Lung (tissue), 12 donors: ENCODE measurements around the gene VARS1. TPM values are rescaled to one million over a fixed set of nuclear protein-coding genes. Genes with fewer than 3 reads are reported as not detected.

ENCODE experiments used
- ATAC-seq: fragments of 200-7000 bp; cut with Tn5 transposase; one replicate; pipeline ENCODE4 v1.9.1; 2020; ENCODE audit warnings: moderate number of reproducible peaks; ENCODE audit not compliant: insufficient read depth, low FRiP score
- DNase-seq, 3 donors: peaks; one replicate each; pipeline ENCODE4 v3.0.0-alpha.2; 2013 to 2017
- H3K27ac ChIP-seq, 2 donors: one replicate each; pipeline ENCODE4 v1.5.1; 2013; ENCODE audit warnings: mild to moderate bottlenecking in 2 of 2, moderate library complexity in 2 of 2, control low read depth in 1 of 2, inconsistent platforms in 1 of 2, low read depth in 1 of 2, low read length in 1 of 2
- H3K27me3 ChIP-seq, 3 donors: one replicate each; pipeline ENCODE4 v1.5.1; 2013; ENCODE audit warnings: low read length in 2 of 3; ENCODE audit not compliant: control insufficient read depth in 3 of 3, insufficient read depth in 3 of 3
- H3K36me3 ChIP-seq, 4 donors: one replicate each; pipeline ENCODE4 v1.5.1; 2013; ENCODE audit warnings: low read length in 4 of 4, mild to moderate bottlenecking in 1 of 4, moderate library complexity in 1 of 4; ENCODE audit not compliant: control insufficient read depth in 4 of 4, insufficient read depth in 4 of 4
- H3K4me1 ChIP-seq, 5 donors: one replicate each; pipeline ENCODE4 v1.5.1; 2013; ENCODE audit warnings: low read length in 5 of 5, mild to moderate bottlenecking in 2 of 5, moderate library complexity in 1 of 5; ENCODE audit not compliant: control insufficient read depth in 5 of 5, insufficient read depth in 5 of 5
- H3K4me3 ChIP-seq: one replicate; pipeline ENCODE4 v1.5.1; 2013; ENCODE audit warnings: mild to moderate bottlenecking, control low read depth, moderate library complexity
- H3K9ac ChIP-seq, 2 donors: one replicate each; pipeline ENCODE4 v1.5.1; 2013; ENCODE audit warnings: low read length in 2 of 2, control low read depth in 1 of 2; ENCODE audit not compliant: insufficient read depth in 1 of 2
- H3K9me3 ChIP-seq, 4 donors: one replicate each; pipeline ENCODE4 v1.5.1; 2013; ENCODE audit warnings: low read length in 3 of 4, mild to moderate bottlenecking in 1 of 4, moderate library complexity in 1 of 4; ENCODE audit not compliant: control insufficient read depth in 4 of 4, insufficient read depth in 3 of 4
- CTCF ChIP-seq: IDR thresholded peaks from 2 replicates; pipeline ENCODE4 v1.5.1; 2012; ENCODE audit warnings: mild to moderate bottlenecking; ENCODE audit errors: control extremely low read depth, extremely low read depth
- WGBS, 2 donors: extraction: QIAGEN DNeasy Blood & Tissue Kit; methylation state at CpG; one replicate each; pipeline ENCODE4 v1.1.7; 2013; 5-methylcytosine and 5-hydroxymethylcytosine counted together
- polyA plus RNA-seq, 2 donors: library from polyadenylated mRNA; stranded (reverse); fragments of 200-250 nt; gene quantifications; one replicate each; pipeline ENCODE4 v1.2.1, GENCODE V29; 2013
- total RNA-seq, 2 donors: library from RNA; depleted of rRNA in 1 of 2; stranded (reverse); fragments of >200 nt in 1 of 2; gene quantifications; one replicate each; pipeline ENCODE4 v1.2.1, GENCODE V29; 2014 to 2021
- donor health status: control.
- donor health status: control.
- donor health status: Bipolar disorder and iron deficiency.
- donor health status: healthy.
- donor health status: DM: yes; HTN: yes; CAD: no.

VARS1 gene
- total and polyA plus RNA-seq, 4 donors = 32.2 to 95.4 (median 41.0) TPM

GRCh38 chr6:31799781-31800180 lies 4.2 kb upstream of the VARS1 start:
- Histone ChIP-seq H3K9ac (no peak overlapping the region), H3K4me3 (no peak overlapping the region), H3K4me1 (peaks cover 0 to 4% (median 0%) of the 10 kb centered on the region in 5 donors), H3K27ac (no peak overlapping the region), H3K36me3 (peaks cover 0 to 12% (median 5%) of the 10 kb centered on the region in 4 donors), H3K9me3 (no peaks in the 10 kb centered on the region), H3K27me3 (no peaks in the 10 kb centered on the region)
- ATAC-seq (no peak), DNase-seq (no peak)
- TF ChIP-seq CTCF = no peak
- 86 to 96% methylated on average over 12 of the region's 12 CpGs for WGBS, 2 donors

- ATAC-seq (no peak), DNase-seq (peak in 1 of 3 donors; percentile 20)
- Histone ChIP-seq H3K27me3 (no peaks in the 10 kb centered on the region), H3K4me1 (peaks cover 0 to 13% (median 5%) of the 10 kb centered on the region in 5 donors), H3K36me3 (peaks cover 0 to 12% (median 7%) of the 10 kb centered on the region in 4 donors), H3K9ac (no peak overlapping the region), H3K4me3 (no peak overlapping the region), H3K27ac (no peak overlapping the region), H3K9me3 (no peaks in the 10 kb centered on the region)
- no peak for TF ChIP-seq CTCF
- WGBS, 2 donors = 24 to 31% methylated on average over 5 of the region's 5 CpGs
These were observed 2.0 kb upstream of the VARS1 start for GRCh38 chr6:31797588-31797987.

- H3K4me1 ChIP-seq = peaks cover 0 to 13% (median 5%) of the 10 kb centered on the region in 5 donors
- no peak overlapping the region for H3K27ac ChIP-seq
- TF ChIP-seq CTCF = no peak
- WGBS, 2 donors = 86 to 87% methylated on average over 2 of the region's 2 CpGs
- H3K27me3 ChIP-seq = no peaks in the 10 kb centered on the region
- no peaks in the 10 kb centered on the region for H3K9me3 ChIP-seq
- H3K4me3 ChIP-seq = no peak overlapping the region
- DNase-seq (no peak), ATAC-seq (no peak)
- no peak overlapping the region for H3K9ac ChIP-seq
- H3K36me3 ChIP-seq = peaks cover 0 to 12% (median 10%) of the 10 kb centered on the region in 4 donors
These were observed 1.4 kb upstream of the VARS1 start for GRCh38 chr6:31796993-31797385.
